ENCODE measurements around the gene EFNB2.

GRCh38 chr13:106523576-106523975, 11.9 kb downstream of the EFNB2 start:
- TF ChIP-seq, protein P1, sequence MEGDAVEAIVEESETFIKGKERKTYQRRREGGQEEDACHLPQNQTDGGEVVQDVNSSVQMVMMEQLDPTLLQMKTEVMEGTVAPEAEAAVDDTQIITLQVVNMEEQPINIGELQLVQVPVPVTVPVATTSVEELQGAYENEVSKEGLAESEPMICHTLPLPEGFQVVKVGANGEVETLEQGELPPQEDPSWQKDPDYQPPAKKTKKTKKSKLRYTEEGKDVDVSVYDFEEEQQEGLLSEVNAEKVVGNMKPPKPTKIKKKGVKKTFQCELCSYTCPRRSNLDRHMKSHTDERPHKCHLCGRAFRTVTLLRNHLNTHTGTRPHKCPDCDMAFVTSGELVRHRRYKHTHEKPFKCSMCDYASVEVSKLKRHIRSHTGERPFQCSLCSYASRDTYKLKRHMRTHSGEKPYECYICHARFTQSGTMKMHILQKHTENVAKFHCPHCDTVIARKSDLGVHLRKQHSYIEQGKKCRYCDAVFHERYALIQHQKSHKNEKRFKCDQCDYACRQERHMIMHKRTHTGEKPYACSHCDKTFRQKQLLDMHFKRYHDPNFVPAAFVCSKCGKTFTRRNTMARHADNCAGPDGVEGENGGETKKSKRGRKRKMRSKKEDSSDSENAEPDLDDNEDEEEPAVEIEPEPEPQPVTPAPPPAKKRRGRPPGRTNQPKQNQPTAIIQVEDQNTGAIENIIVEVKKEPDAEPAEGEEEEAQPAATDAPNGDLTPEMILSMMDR (conservative IDR thresholded peaks at IDR 0.05; ENCODE audit: low read depth, low read length): no peak
- no peak for TF ChIP-seq EZH2 (IDR thresholded peaks at IDR 0.05; ENCODE audit: borderline replicate concordance, low read depth, low read length, poor library complexity, severe bottlenecking)
